GM19035 (cell line): Measurements from ENCODE around the gene FGD6.
"Not testable (repeated sequence)": the region's sequence is repeated elsewhere in the genome, so short reads cannot be mapped to it uniquely, and the experiment has no call there.

Experiments
- ATAC-seq: cut with Tn5 transposase; IDR thresholded peaks from one replicate; pipeline ENCODE4 v1.9.1; 2021; ENCODE audit not compliant: unreplicated experiment

Gene FGD6

GRCh38 chr12:95235621-95236020 lies 18.4 kb upstream of the FGD6 start:
- not testable (repeated sequence) for ATAC-seq

- ATAC-seq: not testable (repeated sequence)
Measured at GRCh38 chr12:95234187-95234586, 16.9 kb upstream of the FGD6 start.

- no peak for ATAC-seq
Measured at GRCh38 chr12:95231190-95231589, 13.9 kb upstream of the FGD6 start.

- ATAC-seq: no peak
Measured at GRCh38 chr12:95230313-95230712, 13.0 kb upstream of the FGD6 start.

- no peak for ATAC-seq
Measured at GRCh38 chr12:95229636-95230035, 12.4 kb upstream of the FGD6 start.

GRCh38 chr12:95228617-95229016 lies 11.3 kb upstream of the FGD6 start:
- ATAC-seq: no peak

GRCh38 chr12:95227818-95228356 lies 10.6 kb upstream of the FGD6 start:
- no peak for ATAC-seq

- no peak for ATAC-seq
Measured at GRCh38 chr12:95225645-95226212, 8.5 kb upstream of the FGD6 start.

- no peak for ATAC-seq
Measured at GRCh38 chr12:95224202-95225170, 7.2 kb upstream of the FGD6 start.

GRCh38 chr12:95220726-95221125 lies 3.5 kb upstream of the FGD6 start:
- no peak for ATAC-seq

GRCh38 chr12:95220190-95220589 lies 2.9 kb upstream of the FGD6 start:
- ATAC-seq: no peak

GRCh38 chr12:95218150-95219133 lies 1.2 kb upstream of the FGD6 start:
- no peak for ATAC-seq

- peak; percentile 23 for ATAC-seq
Measured at GRCh38 chr12:95216711-95217376, 423 bp downstream of the FGD6 start.

- ATAC-seq: no peak
Measured at GRCh38 chr12:95215949-95216348, 1.3 kb downstream of the FGD6 start.

- ATAC-seq: no peak
Measured at GRCh38 chr12:95214466-95214865, 2.8 kb downstream of the FGD6 start.

GRCh38 chr12:95213928-95214327 lies 3.3 kb downstream of the FGD6 start:
- no peak for ATAC-seq

- no peak for ATAC-seq
Measured at GRCh38 chr12:95213119-95213518, 4.1 kb downstream of the FGD6 start.

- no peak for ATAC-seq
Measured at GRCh38 chr12:95212586-95212985, 4.7 kb downstream of the FGD6 start.

- ATAC-seq: no peak
Measured at GRCh38 chr12:95208678-95209077, 8.6 kb downstream of the FGD6 start.

- no peak for ATAC-seq
Measured at GRCh38 chr12:95207407-95207806, 9.9 kb downstream of the FGD6 start.
